Caki2 (cell line): ENCODE measurements around the gene SLAMF7. TPM values are rescaled to one million over a fixed set of nuclear protein-coding genes. Genes with fewer than 3 reads are reported as not detected.
"Not testable (repeated sequence)": the region's sequence is repeated elsewhere in the genome, so short reads cannot be mapped to it uniquely, and the experiment has no call there.

Source experiments
- DNase-seq: peaks from one replicate; pipeline ENCODE4 v3.0.0-alpha.2; 2015; ENCODE audit warnings: low read depth
- in situ Hi-C: cut with HindIII; loops from 2 replicates; pipeline ENCODE4 v1.10.0; 2016; ENCODE audit warnings: low sequenced_read_pairs, low pct_unique_long_range_greater_than_20kb, mixed read lengths
- total RNA-seq: library from RNA; depleted of rRNA; stranded (reverse); fragments of >200 nt; shearing (Covaris generic); gene quantifications from 2 replicates; pipeline ENCODE4 v1.2.3, GENCODE V29; 2014; ENCODE audit warnings: low replicate concordance; rRNA removed

The SLAMF7 gene
- total RNA-seq, 1 experiment from 2014 or later: not detected

DNA sequence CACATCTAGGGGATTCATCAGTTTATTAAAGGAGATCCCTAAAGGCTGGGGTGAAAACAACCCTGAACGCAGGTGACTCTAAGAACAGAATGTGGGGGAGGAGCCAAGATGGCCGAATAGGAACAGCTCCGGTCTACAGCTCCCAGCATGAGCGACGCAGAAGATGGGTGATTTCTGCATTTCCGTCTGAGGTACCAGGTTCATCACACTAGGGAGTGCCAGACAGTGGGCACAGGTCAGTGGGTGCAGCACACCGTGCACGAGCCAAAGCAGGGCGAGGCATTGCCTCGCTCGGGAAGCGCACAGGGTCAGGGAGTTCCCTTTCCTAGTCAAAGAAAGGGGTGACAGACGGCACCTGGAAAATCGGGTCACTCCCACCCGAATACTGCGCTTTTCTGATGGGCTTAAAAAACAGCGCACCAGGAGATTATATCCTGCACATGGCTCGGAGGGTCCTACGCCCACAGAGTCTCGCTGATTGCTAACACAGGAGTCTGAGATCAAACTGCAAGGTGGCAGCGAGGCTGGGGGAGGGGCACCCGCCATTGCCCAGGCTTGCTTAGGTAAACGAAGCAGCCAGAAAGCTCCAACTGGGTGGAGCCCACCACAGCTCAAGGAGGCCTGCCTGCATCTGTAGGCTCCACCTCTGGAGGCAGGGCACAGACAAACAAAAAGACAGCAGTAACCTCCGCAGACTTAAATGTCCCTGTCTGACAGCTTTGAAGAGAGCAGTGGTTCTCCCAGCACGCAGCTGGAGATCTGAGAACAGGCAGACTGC, 44.1 kb downstream of the SLAMF7 start:
- in situ Hi-C loops, DNase-seq: not testable (repeated sequence)

DNA sequence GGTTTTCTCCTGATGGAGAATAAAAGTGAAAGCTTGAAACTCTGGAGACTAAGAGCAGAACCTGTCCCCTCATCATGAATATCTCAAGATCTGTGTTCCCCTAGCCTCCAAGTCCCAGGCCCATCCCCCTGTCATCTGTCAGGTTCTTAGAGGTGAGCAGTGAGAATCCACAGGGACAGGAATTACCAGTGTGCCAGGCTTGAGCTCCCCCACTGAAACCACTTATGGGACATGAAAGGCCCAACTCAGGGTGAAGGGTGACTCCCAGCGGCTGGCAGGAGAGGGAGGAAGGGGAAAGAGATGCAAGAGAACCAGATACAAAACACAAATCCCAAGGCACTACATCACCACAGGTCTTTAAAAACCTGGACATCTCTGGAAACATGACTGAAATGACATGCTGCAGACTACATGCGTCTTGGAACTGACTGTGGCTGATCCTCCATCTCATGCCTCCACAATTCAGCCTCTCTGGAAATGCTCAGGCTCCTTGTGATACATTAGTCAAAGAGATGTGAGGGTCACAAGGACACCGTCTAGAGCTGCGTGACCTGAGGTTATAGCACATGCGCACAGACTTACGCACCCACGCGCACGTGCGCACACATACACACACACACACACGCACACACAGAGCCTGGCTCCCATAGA, 50.1 kb downstream of the SLAMF7 start:
- no peak for DNase-seq
- in situ Hi-C loops: no loop called here

DNA sequence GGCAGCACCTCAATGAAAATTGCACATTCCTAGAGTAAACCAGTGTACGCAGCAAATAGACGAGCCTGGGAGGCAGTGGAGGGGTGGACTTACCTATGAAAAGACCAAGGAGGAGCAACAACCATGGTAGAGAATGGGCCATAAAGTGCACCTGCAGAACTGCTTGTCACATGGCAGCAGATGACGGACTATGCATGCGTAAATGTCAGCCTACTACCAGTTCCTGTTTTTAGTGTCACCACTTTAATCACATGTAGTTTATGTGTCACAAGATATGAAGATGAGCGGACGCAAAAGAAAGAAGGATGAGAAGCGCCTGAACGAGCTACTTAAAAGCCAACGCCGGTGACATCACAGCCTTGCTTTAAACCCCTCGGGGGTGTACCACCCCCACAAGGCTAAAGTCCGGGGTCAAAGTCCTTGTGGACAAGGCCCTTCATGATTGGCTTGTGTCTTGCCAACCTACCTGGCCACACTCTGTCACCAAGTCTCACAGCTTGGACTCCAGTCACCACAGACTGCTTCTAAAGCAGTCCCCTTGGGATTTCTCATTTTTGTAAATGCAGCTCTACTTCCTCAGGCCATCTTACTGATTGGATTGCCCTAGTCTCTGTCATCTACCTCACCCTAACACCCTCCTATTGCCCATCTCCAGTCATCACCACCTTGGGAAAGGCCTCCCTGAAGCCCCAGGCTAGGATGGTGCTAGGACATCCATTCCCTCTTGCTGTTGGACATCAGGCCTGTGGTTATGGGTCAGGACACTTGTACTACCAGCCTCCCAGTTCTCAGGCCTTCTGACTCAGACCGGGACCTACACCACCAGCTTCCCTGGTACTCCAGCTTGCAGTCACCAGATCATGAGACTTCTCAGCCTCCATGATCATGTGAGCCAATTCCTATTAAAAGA, 50.9 kb downstream of the SLAMF7 start:
- DNase-seq: no peak
- in situ Hi-C loops: no loop called here

DNA sequence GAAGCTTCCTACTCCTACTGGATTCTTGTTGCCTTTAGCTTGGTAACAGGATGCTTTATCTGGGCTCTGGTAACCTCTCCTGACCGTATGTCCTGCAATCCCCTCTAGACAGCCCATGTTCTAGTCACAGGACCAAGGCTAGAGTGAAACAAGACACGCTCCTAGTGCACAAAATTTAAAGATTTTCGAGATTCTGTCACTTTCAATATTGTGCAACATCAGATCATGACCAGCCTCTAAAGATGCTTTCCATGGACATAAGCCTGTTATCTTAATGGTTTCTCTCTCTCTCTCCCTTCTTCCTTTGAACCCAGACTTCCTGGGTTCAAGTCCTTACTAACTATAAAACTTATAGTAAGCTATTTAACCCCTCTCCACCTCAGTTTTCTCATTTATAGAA, 55.3 kb downstream of the SLAMF7 start:
- no peak for DNase-seq
- in situ Hi-C loops: no loop called here

DNA sequence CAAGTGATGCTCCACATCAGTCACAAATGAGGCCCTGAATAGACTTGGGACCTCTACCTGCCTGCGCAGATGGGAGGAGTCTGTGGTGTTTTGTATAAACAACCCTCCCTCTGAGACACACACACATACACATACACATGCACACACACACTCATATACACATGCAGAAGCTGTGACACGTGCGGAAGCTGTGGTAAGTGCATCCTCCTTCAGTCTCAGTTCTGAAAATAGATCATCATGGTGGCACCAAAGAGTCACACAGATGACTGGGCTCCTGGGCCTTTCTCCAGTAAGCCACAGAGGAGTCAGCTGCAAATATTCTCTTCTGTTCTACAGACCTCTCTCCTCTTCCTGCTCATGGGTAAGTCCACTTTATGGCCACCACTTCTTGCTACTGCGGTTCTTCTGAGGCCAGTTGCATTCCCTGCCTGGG, 56.9 kb downstream of the SLAMF7 start, which contains the start of gene LY9:
TSS of gene LY9 (plus strand) at position 224 of the 433 bp plus-strand sequence. CDS start at position 238, 14 bp downstream.
- no peak for DNase-seq
- in situ Hi-C loops: no loop called here

DNA sequence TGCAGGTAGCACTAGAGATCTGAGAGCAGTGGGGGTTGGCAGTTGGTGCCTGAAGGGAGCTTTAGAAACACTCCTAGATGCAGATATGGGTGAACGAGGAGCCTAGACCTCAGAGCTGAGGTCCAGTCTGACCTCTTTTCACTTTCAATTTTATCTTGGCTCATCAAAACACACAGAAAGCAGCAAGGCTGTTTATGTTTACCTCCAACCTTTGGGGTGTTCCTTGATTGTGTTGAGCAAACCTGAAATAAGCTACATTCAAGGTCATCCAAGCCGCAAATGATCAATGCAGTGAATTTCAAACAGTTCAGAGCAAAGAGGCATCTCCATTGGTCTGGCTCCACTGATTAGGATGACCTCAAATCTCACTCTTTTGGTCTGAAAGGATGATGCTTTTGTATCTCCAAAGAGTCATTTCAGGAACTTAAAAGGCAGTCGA, 58.2 kb downstream of the SLAMF7 start:
- in situ Hi-C loops: no loop called here
- DNase-seq: no peak

DNA sequence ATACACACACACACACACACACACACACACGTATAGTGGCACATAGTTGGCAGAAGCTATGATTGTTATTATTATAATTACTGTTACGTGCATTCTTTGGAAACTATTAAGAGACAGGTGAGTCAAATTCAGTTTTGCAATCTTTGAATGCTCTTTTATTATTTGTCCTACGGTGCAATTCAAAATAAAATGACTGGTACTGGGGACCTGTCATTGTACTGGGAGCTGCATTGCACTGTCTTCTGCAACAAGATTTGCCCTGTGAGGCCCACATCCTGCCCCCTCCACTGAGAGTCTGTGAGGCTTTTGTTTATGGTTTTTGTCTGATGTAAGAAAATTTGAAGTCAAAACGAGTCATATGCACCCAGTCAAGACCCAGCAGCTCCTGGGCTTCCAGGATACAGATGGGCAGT, 58.8 kb downstream of the SLAMF7 start:
- in situ Hi-C loops: no loop called here
- DNase-seq: no peak

DNA sequence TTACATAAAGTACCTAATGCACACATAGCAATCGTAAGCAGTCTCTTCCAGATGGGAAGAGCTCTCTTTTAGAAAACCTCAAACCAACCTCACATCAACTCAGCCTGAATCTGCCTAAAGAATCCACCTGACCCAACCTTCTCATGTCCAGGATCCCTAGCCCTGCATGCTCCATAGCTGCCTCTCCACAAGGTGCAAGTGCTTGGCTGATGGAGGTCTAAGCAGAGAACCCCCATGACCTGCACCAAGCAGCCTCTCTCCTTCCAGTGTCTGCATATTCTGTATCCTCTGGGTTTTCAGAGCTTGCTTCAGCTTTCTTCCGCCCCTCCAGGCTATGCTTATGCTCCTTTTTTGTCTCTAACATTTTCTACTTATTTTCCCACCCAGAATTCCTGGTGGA, 59.4 kb downstream of the SLAMF7 start:
- in situ Hi-C loops: no loop called here
- no peak for DNase-seq

DNA sequence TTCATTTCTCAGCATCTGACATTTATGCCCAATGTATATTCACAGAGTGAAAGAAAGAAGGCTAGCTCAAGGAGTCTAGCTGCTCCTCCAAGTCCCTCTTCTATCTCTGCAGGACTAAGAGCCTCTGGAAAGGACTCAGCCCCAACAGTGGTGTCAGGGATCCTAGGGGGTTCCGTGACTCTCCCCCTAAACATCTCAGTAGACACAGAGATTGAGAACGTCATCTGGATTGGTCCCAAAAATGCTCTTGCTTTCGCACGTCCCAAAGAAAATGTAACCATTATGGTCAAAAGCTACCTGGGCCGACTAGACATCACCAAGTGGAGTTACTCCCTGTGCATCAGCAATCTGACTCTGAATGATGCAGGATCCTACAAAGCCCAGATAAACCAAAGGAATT, 60.6 kb downstream of the SLAMF7 start:
- DNase-seq: no peak
- in situ Hi-C loops: no loop called here

DNA sequence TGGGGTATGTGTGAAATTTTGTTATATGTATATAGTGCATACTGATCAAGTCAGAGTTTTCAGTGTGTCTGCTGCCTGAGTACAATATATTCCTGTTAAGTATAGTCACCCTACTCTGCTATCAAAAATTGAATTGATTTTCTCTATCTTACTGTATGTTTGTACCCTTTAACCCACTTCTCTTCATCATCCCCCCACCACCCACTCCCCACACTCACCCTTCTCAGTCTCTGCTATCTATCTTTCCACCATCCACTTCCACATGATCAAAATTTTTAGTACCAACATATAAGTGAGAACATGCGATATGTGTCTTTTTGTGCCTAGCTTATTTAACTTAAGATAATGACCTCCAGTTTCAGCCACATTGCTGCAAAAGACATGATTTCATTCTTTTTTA, 61.1 kb downstream of the SLAMF7 start:
- in situ Hi-C loops: no loop called here
- no peak for DNase-seq

DNA sequence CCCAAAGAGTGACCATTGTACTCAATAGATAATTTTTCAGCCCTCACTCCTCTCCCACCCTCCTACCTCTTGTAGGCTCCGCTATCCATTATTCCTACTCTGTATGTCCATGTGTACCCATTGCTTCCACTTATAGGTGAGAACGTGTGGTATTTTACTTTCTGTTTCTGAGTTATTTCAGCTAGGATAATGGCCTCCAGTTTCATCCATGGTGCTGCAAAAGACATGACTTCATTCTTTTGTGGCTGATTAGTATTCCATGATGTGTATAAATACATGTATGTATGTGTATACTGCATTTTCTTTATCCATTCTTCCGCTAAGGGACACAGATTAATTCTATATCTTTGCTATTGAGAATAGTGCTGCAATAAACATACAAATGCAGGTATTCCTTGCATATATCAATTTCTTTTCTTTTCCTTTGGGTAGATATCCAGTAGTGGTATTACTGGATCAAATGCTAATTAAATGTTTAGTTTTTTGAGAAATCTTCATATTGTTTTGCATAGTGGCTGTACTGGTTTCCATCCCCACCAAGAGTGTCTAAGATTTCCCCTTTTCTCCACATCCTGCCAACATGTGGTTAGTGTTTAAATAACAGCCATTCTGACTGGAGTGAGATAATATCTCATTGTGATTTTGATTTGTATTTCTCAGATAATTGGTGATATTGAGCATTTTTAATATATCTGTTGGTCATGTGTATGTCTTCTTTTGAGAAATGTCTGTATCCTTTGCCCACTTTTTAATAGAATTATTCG, 61.8 kb downstream of the SLAMF7 start:
- in situ Hi-C loops: no loop called here

DNA sequence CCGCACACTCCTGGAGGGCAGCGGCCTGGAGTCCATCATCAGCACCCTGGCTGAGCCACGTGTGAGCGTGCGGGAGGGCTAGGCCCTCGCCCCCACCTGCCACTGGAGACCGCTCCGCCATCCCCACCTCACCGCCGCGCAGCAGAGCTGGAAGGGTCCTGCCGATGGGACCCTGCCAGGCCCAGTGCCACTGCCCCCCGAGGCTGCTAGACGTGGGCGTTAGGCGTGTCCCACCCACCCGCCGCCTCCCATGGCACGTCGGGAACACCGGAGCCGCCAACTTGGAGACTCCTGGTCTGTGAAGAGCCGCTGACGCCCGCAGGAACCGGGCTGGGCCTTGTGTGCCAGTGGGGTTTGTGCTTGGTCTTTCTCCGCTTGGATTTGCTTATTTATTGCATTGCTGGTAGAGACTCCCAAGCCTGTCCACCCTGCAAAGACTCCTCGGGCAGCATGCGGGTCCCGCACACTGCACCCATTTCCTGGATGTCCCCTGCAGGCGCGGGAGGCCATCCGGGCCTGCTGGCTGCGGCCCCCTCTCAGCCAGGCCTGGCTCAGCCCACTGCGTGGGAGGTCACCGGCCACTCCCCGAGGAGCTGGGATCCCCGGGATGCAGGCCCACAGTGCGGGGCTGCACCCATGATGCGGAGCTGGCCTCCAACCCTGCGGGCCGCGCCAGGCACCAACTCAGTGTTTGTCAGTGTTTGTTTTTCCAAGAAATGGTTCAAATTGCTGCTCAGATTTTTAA, 63.0 kb downstream of the SLAMF7 start:
- DNase-seq: no peak
- in situ Hi-C loops: no loop called here

More for the DNA sequence above, 61.8 kb downstream of the SLAMF7 start:
- no peak for DNase-seq

Other genes with a start within 250 kb of the SLAMF7 start
- gene SLAMF6, start 216.0 kb upstream of the SLAMF7 start, total RNA-seq: not detected in 2 replicates
- not detected in 2 replicates for gene CD84, start 159.8 kb upstream of the SLAMF7 start, total RNA-seq
- gene SLAMF1, start 92.2 kb upstream of the SLAMF7 start, total RNA-seq: not detected in 2 replicates
- not detected in 2 replicates for gene CD48, start 27.4 kb upstream of the SLAMF7 start, total RNA-seq
- not detected in 2 replicates for gene LY9, start 56.9 kb downstream of the SLAMF7 start, total RNA-seq
- gene CD244, start 123.6 kb downstream of the SLAMF7 start, total RNA-seq: not detected in 2 replicates
- not detected in 2 replicates for gene ITLN1, start 145.9 kb downstream of the SLAMF7 start, total RNA-seq
- not detected in 2 replicates for gene ITLN2, start 215.6 kb downstream of the SLAMF7 start, total RNA-seq